ENCODE data around the gene CHURC1.

CHURC1 gene

DNA sequence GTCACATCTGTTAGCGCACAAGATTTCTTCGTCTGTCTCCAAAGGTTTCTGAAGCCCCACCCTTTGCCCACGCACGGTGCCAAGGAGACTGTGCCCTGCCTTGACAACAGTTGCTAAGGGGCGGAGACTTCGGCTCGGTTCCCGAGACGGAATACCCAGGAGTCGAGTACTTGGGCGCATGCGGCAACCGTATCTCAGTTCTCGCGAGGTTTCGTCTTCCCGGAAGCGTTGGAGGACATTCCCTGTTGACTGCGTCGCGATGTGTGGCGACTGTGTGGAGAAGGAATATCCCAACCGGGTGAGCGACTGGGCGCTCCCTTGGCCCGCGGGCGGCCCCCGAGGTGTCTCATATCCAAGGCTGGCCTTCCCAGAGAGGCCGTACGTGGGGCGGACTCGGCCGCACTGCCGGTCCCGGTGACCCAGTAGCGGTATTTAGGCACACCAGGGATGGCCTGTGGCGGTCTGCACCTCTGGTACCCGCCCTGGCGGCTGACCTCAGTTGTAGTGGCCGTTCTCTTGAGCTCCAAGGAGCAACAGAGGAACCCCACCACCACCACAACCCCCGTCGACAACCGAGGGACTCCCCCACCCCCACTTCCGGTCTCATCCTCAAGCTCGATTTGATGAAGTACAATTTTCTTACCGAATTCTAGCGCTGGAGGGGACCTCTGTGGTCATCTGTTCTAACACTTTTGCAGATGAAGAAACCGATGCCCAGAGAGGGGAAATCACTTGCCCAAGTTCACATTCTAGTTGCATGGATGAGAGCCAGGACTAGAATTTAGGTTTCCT is at the start of gene CHURC1:
Gene CHURC1 (plus strand): TSS at position 219 of the 792 bp plus-strand sequence. CDS start 41 bp downstream, at position 260.
- H3K27ac ChIP-seq = peak within 1 kb of the TSS; percentile 75
- no peak for TF ChIP-seq ZFX (IDR thresholded peaks at IDR 0.05; ENCODE audit: borderline replicate concordance)
- TF ChIP-seq, protein P1, sequence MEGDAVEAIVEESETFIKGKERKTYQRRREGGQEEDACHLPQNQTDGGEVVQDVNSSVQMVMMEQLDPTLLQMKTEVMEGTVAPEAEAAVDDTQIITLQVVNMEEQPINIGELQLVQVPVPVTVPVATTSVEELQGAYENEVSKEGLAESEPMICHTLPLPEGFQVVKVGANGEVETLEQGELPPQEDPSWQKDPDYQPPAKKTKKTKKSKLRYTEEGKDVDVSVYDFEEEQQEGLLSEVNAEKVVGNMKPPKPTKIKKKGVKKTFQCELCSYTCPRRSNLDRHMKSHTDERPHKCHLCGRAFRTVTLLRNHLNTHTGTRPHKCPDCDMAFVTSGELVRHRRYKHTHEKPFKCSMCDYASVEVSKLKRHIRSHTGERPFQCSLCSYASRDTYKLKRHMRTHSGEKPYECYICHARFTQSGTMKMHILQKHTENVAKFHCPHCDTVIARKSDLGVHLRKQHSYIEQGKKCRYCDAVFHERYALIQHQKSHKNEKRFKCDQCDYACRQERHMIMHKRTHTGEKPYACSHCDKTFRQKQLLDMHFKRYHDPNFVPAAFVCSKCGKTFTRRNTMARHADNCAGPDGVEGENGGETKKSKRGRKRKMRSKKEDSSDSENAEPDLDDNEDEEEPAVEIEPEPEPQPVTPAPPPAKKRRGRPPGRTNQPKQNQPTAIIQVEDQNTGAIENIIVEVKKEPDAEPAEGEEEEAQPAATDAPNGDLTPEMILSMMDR (IDR thresholded peaks at IDR 0.05) = no peak

DNA sequence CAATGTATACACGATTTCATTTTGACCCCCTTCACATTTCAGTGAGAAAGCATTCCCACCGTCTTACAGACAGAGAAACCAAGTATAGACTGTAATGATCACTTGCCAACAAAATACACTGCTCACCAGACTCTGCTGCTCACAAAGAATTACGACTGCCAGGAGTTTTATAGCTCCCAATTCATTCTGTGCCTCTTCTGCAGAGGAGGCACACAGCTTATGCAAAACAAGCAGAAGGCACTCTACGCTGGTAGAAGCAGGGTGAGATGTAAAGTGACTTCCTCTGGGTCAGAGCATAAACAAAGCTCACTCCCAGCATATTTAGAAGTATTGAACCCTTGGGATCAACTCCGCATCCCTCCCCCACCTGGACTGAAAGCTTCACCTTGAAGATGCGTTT is 49.1 kb upstream of the CHURC1 start:
- no peak overlapping the region for H3K27ac ChIP-seq
- TF ChIP-seq ZFX (IDR thresholded peaks at IDR 0.05; ENCODE audit: borderline replicate concordance) = no peak
- TF ChIP-seq, protein P1 (IDR thresholded peaks at IDR 0.05) = no peak

DNA sequence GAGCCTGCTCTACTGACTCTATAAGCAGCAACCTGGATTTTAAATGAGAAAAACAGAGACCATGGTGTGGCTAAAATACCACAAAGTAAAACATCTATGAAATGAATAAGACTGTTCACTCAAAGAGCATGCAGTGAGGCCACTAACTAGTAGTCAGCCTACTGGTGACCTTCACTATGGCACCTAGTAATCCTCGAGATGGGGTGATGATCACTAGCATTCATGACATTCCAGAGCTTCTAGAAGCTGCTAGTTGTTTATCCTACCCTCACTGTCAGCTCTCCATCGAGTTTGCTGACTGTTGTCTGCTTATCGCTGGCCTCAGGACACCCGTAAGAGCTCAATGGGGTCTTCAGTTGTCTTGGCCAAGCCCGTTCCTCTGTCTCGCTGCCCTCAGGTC is 48.3 kb upstream of the CHURC1 start:
- no peak for TF ChIP-seq ZFX (IDR thresholded peaks at IDR 0.05; ENCODE audit: borderline replicate concordance)
- TF ChIP-seq, protein P1 (IDR thresholded peaks at IDR 0.05) = no peak
- H3K27ac ChIP-seq = no peak overlapping the region

DNA sequence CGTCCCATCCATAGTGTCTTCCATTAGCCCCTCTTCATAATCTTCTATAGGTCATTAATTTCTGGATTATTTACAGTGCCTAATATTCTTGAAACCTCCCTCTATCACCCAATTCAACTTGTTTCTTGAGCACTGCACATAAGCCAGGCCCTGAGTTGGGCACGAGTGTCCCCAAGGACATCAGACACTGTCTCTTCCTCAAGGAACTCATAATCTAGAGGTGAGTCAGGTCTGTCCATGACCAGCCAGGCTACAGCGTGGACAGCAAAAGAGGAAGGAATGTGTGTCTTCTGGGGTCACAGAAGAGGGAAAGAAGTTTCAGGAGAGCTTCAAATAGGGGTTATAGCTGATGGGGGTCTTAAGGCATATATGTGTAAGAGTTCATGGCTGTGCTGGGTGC is 47.1 kb upstream of the CHURC1 start:
- no peak overlapping the region for H3K27ac ChIP-seq
- TF ChIP-seq ZFX (IDR thresholded peaks at IDR 0.05; ENCODE audit: borderline replicate concordance) = no peak
- TF ChIP-seq, protein P1 (IDR thresholded peaks at IDR 0.05) = no peak

DNA sequence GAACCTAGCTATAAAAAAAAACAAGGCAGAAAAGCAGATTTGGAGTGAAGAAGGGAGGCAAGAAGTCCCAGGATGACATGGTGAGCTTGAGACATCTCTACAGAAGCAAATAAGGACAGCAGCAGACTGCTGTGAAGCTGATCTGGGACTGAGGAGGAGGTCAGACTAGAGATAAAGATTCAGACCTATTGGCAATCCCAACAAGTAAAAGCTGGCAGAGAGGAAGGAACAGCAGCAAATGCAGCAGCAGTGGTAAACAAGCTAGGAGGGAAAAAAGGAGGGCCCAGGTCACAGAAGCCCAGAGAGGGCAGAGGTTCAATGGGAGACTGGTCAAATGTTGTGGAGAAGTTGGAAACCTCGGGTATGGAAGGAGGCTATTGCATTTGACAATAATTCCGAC is 45.9 kb upstream of the CHURC1 start:
- no peak overlapping the region for H3K27ac ChIP-seq
- TF ChIP-seq ZFX (IDR thresholded peaks at IDR 0.05; ENCODE audit: borderline replicate concordance) = no peak
- TF ChIP-seq, protein P1 (IDR thresholded peaks at IDR 0.05) = no peak

DNA sequence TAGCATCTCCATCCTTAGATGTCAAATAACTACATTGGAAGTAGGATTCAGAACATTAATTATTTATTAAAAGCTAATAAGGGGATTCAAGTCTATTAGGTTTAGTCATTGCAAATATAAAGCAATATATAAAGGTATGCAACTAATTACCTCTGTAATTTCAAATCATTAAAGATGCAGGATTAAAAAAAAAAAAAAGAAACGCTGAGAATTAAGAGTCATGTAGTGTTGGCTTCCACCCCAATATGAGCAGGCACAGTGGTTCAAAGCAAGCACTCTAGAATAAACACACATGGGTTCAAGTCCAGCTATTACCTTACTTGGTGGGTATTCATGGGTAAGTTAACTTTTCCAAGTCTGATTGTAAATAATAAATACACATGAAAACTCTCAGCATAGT is 45.4 kb upstream of the CHURC1 start:
- no peak for TF ChIP-seq ZFX (IDR thresholded peaks at IDR 0.05; ENCODE audit: borderline replicate concordance)
- TF ChIP-seq, protein P1 (IDR thresholded peaks at IDR 0.05) = no peak
- H3K27ac ChIP-seq = no peak overlapping the region

DNA sequence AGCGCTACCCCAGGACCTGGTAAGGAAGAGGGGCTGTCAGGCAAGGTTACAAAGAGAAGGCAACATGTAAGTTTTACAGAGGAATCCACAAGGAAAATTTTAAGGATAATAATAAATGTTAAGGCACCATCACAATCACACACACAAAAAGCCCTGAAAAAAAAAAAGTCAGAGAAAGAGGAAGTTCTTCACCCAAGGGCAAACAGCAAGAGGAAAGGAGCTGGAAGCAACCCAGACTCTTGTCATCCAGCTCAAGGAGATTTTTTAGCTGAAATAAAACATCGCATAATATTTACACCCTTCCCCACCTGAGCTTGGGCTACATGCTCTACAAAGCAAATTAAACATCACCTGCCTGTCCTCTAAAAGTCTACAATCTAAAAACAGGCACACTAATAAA is 44.1 kb upstream of the CHURC1 start:
- TF ChIP-seq, protein P1 (IDR thresholded peaks at IDR 0.05) = no peak
- no peak for TF ChIP-seq ZFX (IDR thresholded peaks at IDR 0.05; ENCODE audit: borderline replicate concordance)
- no peak overlapping the region for H3K27ac ChIP-seq
